DMS53 (cell line): Measurements from ENCODE around the gene PRR18.

ENCODE experiments used
- DNase-seq: peaks from one replicate; lab custom pipeline; 2025; lab: John Stamatoyannopoulos, UW

The PRR18 gene

DNA sequence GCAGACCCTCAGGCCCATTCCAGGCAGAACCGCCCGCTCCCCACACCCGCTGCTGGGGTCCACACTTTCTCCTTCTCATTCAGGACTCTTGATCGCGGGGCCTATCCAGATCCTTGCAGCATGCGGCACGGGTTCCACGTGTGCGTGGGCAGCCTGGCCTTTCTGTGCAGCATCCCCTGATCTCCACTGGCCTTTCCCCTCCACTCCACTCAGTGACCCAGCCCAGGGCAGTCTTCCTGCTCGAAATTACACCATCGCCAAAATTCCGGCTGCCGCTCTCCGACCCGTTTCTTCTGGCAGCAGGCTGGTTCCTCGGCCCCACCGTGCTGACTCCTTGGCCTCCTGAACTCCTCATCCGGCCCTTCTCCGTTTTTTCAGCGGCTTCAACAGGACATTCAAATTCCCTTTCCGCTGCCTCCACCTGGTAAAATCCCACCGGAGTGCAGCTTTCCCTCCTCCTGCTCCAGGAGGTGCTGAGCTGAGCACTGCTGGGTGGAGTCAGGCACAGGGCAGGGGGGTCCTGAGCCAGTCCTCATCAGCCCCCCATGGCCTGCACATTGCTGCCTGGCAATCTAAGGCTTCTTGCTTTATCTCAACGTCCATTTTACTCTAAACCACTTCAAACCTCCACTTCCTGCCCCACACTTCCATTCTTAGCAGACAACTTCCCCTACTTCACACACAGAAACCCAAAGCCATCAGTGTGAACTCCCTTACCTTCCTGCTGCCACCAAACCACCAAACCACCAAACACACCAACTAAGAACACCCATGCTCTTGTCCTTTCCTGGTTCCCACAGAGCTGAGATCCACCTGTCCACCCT, 25.2 kb upstream of the PRR18 start:
- DNase-seq: no peak

DNA sequence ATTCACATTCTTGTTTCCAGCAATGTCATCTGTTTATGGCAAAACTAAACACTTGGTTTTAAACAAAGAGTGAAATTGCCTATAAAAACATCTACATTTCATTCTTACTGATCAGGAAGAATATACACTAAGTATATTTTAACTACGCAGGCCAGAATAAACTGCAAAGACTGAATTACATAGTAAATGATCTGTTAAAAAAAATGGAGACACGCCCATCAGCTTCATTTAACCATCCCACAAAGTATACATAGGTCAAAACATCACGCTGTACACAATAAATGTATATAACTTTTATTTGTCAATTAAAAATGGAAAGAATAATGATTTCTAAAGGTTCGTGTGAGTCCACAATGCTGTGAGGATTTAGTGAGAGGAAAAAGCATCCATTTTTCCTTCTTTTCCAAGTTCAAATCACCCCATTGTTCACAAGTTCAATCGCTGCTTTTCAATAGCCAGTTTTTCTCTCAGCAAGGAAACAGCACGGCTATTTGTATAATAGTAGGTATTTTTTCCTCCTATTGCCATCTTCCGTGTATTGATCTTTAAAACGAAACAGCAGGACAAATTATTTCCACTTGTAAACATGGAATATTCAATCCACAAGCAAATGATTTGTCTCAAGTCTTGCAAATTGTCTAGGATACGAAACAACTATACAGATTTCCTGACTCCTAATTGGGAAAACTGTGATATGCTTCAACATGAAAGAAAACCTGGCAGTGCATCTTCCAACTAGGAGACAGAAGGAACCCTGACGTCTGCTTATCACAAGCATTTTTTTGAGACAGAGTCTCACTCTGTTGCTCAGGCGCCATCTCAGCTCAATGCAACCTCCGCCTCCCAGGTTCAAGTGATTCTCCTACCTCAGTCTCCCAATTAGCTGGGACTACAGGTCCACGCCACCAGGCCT, 23.6 kb upstream of the PRR18 start:
- no peak for DNase-seq

DNA sequence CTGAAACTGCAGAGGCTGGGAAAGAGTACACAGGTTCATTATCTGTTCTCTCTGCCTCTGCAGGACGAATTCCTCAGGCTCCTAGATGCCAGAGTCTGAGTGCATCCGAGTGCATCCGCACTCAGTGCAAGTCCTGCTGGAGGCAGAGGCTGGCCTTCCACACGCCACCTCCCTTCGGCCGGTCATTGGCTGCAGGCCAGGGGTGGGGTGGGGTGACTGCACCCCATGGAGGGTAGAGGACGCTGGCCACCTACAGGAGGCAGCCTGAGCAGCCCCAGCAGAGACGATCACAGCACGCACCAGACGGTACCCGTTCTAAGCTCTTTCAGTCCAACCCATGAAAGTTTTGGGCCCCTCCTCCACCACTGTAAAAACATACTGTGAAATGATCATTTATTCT, 22.4 kb upstream of the PRR18 start:
- no peak for DNase-seq

DNA sequence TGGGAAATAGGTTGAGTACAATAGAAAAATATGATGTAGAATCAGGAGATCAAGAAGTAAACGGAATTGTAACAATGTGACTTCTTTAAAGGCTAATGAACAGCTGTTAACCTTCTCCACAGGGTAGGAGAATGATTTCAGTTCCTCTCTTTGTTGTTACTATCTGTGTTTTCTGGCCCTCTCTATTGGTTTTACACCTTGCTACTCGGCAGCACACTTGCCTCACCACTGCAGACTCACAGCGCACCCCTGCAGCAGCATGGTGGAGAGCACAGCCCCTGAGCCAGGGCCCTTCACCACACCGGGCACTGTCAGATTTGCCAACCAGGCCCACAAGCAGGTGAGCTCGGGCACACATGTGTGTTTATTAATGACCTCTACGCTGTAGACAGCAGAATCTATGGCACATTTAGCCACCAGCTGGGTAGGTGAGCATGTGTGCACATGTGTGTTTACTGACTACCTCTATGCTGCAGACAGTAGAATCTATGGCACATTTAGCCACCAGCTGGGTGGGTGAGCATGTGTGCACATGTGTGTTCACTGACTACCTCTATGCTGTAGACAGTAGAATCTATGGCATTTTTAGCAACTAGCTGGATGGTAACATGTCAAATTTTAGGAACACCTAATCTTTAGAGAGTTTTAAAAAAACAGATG, 17.3 kb upstream of the PRR18 start:
- DNase-seq: no peak

DNA sequence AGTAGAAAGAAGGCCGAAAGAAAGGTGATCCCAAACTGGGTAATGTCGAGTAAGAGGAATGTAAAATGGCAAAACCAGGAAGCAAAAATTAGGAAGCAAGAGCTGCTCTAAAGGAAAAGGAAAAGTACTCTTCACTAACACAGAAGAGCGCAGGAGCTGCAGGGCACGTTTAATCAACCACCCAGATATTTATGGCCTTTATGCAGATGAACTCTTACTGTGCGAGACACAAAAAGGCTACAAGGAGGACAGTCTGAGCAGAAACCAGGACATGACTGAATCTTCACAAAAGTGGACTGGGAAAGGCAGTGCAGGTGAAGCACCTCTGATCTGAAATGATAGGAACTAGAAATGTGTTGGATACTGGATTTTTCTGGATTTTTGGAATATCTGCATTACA, 15.2 kb upstream of the PRR18 start:
- no peak for DNase-seq

DNA sequence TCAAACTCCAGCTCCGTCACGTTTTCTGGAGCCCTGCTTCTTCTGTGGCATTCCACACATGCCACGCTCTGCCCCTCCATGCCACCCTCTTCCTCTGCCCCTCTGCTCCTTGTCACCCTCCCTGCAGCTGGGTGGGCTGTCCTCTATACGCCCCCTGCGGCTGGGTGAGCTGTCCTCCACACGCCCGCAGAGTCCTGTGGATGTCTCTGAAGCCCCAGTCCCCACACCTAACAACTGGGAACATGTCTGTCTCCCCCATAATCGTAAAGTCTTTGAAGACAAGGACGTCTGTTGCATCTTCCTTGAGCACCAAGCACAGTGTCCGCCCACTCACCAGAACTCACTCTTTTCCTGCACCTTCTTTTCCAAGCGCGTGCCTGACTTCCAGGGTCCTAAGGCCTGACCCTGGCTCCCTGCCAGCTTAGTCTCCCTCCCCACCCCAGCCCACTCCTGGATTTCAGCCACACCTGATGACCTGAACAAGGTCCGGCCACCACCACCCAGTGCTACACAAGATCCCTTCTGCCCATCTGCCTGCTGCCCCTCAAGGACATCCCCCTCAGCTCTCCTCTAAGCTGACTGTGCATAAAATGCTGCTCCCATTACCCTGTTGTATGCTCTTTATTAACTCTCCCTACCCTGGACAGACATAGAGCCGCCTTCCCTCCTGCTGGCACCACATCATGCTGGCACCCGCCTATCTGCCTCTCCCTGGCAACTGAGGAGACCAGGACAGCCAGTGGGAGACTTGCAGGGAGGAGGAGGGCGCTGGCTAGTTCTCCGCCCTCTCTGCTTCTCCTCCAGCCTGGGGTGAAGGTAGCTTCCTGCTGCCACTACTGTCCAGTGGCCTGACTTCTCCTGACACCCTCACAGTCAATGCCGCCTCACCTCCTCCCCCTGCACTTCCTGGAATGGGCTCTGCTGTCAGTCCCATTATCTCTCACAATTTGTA, 10.7 kb upstream of the PRR18 start:
- peak; percentile 79 for DNase-seq

DNA sequence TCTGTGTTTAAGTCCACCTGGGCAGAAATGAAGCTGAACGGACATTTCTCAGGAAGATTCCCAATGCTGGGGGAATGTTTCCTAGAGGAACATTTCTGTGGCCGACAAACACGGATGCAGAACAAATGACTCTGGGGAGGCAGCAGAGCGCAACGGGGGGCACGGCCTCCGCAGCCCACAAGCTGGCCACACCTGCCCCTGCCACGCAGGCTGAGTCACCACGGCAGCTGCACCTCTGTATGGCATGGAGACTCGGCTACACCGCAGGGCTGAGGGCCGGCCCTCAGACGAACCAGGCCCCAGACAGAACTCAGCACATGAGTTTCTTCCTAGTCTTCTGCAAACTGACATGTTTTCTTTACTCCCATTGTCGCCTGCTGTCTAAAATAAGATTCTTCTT, 10.0 kb upstream of the PRR18 start:
- DNase-seq: peak; percentile 85

DNA sequence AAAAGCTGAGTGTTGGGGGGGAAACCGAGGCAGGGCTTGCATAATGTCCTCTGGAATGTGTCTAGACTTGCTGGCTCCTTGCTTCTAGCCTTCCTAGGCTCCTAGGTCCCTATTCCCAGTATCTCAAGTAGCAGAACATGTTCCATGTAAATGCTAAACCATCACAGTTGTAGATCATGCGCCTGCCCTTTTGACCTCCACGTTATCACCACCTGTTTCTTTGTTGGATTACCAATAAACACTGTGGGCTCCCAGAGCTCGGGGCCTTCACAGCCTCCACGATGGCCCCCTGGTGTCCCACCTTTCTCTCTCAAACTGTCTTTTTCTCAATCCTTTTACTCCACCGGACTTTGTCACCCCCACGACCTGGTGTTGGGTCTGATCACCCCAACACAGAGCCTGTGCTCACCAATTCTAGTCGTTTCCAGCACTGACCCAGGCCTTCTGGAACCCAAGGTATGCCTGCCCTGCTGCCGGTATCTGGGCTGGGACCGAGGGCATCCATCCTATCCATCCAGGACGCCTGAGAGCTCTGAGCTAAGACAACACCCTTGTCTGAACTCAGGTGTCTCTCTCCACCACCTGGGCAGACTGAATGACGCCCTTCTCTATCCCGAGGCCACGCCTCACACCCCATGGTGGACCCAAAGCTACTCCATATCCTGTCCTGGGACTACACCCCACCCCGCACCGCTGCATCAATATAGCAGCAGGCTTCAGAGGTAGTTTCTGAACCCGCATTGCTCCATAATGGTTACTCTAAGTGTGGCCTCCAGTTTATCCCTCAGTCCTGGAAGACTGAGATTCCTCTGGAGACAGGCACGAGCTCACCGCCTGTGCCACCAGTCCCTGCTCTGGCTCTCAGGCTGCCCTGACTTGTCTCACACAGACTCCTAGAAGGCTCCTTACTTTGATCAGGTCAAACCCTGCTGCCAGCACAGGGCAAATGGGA, 9.3 kb upstream of the PRR18 start:
- no peak for DNase-seq

DNA sequence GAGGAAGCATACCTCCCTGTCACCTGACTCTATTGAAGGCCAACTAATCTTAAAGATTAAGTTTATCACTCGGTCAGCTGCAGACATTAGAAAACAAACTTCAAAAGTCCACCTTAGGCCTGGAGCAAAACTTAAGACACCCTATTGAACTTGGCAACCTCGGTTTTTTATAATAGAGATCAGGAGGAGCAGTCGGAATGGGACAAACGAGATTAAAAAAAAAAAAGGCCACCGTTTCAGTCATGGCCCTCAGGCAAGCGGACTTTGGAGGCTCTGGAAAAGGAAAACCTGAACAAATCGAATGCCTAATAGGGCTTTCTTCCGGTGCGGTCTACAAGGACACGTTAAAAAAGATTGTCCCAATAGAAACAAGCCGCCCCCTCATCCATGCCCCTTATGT, 7.2 kb upstream of the PRR18 start:
- no peak for DNase-seq

DNA sequence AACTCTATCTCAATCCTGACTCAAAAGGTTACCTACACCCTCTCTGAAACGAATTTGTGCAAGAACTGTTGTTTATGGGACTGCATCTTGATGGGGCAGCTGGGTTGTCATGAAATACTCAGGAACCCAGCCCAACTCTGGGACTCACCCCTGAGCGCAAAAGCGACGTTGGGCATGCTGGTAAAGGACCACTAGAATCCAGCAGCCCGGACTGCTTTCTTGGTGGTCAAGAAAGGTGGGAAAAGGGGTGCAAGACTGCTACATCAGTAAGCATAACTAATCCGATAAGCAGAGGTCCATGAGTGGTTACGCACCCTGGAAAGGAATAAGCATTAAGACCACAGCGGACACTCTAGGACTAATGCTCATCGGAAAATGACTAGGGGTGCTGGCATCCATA, 6.3 kb upstream of the PRR18 start:
- DNase-seq: no peak

DNA sequence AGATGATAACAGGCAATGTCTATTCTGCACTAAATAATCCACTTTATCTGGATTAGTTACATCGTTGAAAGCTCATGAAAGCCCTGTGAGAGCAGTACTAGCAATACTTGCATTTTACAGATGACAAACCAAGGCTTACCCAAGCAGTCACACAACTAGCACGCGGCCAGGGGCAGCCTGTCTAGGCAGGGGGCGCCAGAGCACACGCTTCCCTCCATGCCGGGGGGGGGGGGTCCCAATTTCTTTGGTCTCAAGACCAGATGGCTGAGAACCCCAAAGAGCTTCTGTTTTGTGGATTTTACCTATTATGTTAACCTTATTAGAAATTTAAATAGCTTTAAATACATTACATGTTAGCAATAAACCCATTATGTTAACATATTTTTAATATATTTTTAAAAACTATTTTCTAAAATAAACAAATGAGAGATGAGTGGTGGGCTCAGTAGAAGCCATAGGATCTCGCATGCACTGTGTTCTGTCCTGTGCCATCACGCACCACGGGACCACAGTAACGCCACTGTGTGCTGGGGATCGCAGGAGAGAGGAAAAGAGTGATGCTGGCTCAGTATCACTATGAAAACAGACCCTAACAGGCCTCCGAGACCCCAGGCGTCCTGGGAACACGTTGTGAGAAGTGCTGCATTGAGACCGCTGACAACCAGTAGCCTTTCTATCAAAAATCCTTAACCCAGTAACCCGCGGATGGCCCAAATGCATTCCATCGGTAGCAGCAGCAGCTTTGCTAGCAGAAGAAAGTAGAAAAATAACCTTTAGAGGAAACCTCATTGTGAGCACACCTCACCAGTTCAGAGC, 5.3 kb upstream of the PRR18 start:
- DNase-seq: peak; percentile 73

DNA sequence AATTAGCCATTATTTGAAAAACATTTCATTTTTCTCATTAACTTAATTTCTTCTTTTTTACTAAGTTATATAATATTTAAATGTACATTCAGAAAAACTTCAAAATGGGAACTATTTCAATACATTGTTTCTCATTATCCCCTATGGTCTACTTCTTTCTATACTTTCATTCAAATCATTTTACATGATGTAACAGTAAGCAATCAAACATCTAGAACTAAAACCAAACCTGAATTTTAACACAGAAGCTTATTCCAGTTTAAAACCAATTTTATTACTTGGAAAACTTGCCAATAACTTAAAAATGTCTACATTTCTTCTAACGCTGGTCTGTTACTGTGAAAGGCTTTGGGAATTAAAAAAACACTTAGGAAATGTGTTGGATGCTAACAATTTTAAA, 4.6 kb upstream of the PRR18 start:
- DNase-seq: no peak

DNA sequence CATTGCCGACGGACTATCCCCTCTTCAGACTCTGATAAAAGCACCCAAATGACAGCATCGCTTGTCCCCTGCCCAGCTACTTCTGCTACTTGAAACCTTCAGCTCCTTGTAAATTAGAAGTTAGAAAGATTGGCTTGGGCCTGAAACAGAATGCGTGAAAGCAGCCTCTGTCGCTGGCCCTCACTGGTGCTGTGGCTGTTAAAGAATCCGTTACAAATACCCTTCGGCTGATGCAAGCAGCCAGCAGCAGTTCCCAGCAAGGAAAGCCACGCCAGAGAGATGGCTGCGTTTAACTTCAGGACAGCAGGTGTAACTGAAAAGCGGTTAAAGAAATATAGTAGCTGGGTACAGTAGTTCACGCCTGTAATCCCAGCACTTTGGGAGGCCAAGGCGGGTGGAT, 2.4 kb upstream of the PRR18 start:
- DNase-seq: no peak

DNA sequence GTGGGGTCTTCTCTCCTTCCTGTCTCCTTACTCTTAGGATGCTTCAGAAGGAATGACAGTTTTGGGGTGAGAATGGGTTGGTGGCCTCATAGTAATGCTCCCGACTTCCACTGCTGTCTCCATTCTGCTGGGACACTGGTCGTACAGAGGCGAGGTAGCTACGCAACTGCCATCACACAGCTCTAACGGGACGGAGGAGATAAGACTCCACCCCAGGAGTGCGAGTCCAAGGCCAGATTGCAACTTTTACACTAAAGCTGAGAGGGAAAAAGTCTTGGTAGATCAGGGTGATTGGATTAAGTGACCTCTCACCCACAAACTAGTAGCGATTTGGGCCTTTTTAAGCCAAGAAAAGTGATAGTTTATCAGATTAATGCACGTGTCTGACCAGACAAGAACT, 1.8 kb upstream of the PRR18 start:
- DNase-seq: no peak

DNA sequence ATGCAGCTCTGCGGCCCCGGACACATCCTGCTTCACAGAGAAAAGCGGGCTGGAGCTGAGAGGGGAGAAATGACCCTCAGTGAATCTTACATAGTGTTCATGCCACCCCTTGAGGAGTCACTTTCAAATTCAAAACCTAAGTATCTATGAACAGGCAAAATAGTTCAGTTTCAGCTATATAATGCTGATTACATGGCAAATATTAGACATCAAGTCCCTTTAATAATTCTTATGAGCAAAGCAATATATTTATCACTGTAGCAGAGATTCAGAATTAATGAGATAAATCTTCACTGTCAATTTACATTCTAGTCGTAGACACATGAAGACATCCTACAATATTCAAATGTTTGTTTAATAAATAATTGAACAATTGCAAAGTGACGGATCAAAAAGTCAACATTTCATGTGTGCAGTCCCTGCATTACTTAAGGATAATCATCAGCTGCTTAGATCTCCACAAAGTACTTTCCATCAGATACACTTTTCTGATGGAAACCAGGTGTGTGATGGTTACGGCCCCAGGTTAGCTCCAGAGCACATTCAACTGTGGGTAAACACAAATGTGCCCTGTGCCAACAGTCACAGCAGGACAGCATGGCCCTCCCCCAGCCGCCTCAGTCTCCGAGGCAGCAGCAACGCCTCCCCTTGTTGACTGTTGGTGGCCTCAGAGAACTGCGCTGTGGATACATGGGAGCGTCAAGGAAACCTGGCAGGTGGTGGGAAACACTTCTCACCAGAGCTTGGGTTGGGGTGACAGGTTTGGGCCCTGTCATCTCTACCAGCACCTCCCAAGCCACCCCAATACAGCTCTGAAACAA, 787 bp upstream of the PRR18 start:
- DNase-seq: peak; percentile 93

DNA sequence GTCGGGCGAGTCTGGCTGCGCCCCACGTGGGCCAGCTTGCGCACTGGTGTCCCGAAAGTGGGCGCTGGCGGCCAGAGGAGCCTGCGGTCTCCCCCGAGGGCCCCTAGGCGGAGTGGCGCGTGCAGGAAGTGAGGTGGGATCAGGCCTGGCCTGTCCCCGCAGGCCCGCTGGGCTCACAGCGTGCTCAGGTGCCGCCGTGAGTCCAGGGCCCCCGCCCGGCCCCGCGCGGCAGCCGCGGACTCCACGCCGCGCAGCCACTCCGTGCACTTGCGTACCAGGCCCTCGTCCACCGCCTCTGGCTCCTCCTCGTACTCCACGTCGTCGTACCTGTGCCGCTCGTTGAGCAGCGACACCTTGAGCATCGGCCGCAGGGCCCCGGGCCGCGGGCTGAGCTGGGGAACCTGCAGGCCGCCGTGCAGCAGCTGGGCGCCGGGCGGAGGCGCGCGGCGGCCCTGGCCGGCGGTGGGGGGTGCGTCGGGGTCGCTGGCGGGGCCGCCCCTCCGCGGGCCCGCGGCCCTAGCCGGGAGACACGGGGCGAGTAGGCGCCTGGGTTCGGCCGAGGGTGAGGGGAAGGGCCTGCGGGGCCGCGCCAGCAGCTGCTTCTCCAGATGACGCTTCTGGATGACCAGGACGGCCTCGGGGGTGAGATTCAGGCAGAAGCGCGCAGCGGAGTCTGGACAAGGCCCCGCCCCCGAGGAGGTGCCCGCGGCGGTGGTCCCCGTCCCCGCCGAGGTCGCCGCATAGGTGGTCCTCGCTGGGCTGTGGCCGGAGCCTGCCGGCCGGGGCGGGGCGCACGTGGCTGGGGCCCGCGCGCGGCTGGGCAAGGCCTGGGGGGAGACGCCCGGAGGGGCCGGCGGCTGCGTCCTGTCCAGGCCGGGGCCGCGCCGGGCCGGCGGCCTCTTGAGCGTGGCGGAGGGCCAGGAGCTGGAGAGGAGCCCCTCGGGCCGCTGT, 835 bp downstream of the PRR18 start:
- DNase-seq: peak; percentile 92

DNA sequence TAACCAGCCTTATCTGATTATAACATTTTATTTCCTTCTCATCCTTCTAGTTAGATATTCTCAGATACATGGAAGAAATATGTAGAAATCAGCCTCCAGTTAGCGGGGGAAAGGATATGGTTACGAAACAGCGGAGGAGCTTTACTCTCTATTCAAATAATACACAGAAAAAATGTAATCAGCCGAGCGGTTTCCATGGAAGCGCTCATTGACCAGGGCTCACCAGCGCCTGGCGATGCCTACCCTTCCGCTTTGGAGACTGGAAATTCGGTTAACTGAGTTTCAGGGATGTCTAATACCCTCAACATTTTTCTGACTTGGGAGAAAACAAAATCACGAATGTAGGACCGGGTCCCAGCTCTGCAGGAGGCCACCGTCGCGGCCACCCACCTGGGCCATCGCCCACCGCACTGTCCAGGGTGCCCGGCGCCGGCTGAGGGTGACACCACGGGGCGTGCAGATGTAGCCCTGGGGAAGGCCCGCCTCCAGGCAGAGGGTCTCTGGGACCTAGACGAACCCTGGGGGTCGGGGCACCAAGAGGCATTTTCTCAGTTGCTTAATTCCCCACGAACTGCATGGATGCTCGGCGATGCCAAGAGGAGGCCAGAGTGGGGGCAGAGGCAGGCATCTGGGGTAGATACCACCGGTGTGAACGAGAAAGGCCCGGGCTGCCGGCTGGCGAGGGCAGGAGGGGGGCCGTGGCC, 1.7 kb downstream of the PRR18 start:
- DNase-seq: peak; percentile 86
